GM10266 (cell line): Measurements from ENCODE around the gene HMX1.

Experiments used
- DNase-seq: peaks from one replicate; pipeline ENCODE4 v3.0.0; 2012; ENCODE audit errors: extremely low spot score
- TF ChIP-seq, protein P1 (sequence below): IDR thresholded peaks from 2 replicates; pipeline ENCODE4 v1.5.1; 2012; ENCODE audit warnings: mild to moderate bottlenecking, low read depth; ENCODE audit not compliant: control insufficient read depth, insufficient read depth; ENCODE audit errors: missing control alignments

Gene HMX1

DNA sequence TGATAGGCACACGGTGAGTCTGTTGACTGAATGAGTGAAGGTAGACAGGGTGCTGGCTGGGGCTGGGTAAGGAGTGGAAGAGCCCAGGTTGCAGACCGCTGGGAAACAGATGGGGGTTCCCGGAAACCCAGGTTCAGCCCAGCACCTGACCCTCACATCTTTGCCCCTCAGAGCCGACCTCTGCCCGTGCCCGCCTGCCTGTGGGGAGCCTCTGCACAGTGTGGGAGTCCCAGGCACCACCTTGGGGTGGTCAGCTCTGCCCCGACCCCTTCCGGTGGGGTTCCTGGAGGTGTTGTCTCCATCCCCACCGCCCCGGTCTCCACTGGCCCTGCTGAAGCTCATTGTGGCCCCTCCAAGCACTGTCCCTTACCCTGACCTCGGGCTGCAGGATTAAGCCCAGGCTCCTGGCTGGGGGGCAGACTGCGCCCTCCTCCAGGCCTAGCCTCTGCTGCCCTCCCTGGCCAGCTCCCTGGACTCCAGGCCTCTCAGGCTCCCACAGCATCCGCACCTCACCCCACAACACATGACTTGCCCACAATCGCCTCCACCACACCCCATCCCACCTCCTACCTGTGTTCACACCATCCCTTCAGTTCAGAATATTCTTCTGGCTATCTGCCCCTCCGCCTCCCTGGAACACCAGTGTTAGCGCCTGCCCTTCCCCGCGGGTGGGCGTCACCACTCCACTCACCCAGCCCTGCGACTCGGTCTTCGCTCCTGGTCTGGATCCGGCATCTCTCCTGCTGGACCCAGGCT lies 21.4 kb downstream of the HMX1 start:
- TF ChIP-seq, protein P1, sequence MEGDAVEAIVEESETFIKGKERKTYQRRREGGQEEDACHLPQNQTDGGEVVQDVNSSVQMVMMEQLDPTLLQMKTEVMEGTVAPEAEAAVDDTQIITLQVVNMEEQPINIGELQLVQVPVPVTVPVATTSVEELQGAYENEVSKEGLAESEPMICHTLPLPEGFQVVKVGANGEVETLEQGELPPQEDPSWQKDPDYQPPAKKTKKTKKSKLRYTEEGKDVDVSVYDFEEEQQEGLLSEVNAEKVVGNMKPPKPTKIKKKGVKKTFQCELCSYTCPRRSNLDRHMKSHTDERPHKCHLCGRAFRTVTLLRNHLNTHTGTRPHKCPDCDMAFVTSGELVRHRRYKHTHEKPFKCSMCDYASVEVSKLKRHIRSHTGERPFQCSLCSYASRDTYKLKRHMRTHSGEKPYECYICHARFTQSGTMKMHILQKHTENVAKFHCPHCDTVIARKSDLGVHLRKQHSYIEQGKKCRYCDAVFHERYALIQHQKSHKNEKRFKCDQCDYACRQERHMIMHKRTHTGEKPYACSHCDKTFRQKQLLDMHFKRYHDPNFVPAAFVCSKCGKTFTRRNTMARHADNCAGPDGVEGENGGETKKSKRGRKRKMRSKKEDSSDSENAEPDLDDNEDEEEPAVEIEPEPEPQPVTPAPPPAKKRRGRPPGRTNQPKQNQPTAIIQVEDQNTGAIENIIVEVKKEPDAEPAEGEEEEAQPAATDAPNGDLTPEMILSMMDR: no peak
- DNase-seq: no peak

DNA sequence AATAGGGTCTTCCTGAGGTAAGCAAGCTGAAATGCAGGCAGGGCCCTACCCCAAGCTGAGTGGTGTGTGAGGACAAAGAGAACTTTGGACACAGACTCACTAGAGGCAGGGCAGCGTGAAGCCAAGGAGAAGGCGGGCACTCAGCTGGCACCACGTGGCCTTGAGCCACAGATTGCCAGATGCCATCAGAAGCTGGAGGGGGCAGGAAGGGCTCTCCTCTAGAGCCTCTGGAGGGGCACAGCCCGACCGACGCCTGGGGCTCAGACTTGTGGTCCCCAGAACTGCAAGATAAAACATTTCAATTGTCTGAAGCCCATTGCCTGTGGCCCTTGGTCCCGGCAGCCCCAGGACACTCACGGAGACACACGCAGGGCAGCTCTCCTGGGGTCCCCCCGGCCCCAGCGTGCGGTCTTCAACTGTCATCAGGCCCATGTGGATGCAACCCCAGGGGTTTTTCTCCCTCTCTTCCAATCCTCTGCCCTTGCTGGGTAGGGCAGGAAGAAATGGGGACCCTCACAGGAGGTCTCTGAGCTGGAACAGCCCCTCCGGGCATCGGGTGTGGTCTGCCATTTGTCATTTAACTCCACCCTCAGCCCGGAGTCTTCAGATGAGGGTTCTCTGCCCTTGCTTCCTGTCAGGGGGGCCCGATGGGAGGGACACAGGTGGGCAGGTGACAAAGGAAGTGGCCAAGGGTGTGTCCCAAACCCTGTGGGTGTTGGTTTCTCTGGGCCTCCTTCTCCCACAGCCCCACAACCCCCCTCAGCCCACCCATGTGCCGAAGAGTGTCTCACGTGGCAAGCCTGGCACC lies 22.2 kb downstream of the HMX1 start:
- no peak for DNase-seq
- TF ChIP-seq, protein P1: no peak

DNA sequence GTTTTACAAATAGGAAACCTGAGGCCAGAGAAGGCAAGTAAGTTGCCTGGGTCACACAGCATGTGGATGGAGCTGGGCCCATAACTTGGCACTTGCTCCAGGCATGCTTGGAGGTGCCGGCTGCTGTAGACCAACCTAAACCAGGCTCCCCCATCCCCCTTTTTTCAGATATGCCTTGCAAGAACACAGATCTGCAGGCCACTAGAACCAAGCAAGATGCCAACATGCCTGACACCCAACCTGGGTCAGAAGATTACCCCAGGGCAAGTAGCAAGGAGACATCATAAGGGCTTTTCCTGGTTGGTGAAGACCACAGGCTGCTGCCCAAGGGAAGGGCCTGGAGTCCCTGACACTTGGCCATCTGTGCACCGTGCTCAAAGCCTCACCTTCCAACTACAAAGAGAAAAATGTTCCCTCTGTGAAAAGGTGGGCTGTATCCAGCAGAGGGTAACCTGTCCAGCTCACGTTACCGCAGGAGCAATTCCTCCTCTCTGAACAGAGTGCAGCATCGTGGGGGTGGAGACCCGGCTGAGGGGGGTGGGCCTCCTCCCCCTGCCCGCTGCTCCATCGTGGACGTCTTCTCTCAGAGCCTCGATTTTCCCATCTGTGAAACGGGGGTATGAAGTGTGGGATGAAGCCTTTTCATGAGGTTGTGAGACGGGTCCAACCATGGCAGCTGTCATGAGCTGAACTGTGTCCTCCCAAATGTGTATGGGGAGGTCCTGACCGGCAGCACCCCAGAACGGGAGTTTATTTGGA lies 23.0 kb downstream of the HMX1 start:
- no peak for DNase-seq
- TF ChIP-seq, protein P1: no peak

DNA sequence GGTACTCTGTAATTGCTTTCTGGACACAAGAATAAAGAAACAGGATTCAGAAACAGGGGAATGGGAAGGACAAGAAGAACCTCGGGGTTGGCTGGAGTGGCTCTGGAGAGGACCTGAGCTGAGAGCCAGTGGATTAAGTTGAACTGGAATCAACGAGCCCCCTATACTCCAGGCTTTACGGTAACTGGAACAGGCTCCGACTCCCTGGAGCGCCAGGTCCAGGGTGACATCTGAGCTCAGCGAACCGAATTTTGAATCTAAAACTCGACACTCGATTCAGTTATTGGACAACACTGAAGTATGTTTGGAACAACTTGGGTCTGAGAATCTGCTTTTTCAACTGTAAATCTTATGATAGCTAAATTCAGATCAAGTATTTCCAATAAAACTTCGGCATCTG lies 23.9 kb downstream of the HMX1 start:
- TF ChIP-seq, protein P1: no peak
- no peak for DNase-seq

DNA sequence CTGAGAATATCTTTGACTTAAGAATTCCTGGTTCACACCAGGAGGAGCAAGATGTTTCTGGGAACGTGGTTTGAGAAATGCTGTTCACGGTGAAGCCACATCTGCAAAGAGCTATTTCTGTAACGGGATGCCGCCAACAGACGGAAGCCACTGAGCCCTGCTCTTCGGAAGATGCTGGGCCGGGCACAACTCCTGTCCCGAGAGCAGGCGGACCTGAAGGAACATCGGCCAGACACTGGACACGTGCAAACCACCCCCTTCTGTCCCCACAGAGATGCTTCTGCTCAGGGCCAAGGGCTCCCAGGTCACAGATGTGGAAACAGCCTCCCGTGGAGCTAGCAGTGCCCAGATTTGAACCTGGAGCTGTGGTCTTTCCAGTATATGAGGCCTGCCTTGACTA lies 24.3 kb downstream of the HMX1 start:
- TF ChIP-seq, protein P1: no peak

DNA sequence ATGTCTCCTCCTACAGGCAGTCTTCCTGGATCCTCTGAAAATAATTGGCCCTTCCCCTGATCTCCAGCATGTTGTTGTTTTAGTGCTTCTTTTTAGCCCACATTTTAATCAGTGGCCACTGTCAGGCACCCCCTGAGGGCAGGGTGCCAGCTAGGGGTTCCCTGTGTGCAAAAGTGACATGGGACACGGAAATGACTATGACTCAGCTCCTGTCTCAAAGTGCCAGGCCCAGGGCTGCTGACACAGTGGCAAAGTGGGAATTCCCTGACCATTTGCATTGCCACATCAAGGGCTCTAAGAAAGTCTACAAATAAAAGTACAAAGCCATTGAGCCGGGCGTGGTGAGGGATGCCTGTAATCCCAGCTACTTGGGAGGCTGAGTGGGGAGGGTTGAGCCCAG lies 24.8 kb downstream of the HMX1 start:
- TF ChIP-seq, protein P1: no peak
- no peak for DNase-seq

More for the DNA sequence above, 24.3 kb downstream of the HMX1 start:
- DNase-seq: no peak
